Non-pigmented ciliary epithelial cell (primary cell): Measurements from ENCODE around the gene TAS2R16.

Source experiments
- DNase-seq: peaks from one replicate; pipeline ENCODE4 v3.0.0-alpha.2; 2010; ENCODE audit warnings: low read depth

The TAS2R16 gene

GRCh38 chr7:122995600-122995999, at the start of gene TAS2R16:
TSS of gene TAS2R16 (minus strand) at chr7:122995700. CDS start at chr7:122995634, 66 bp downstream.
- no peak for DNase-seq

GRCh38 chr7:123043642-123044041, 48.1 kb upstream of the TAS2R16 start:
- no peak for DNase-seq

GRCh38 chr7:123041101-123041500, 45.6 kb upstream of the TAS2R16 start:
- DNase-seq: peak; percentile 67

GRCh38 chr7:123039269-123039668, 43.8 kb upstream of the TAS2R16 start:
- DNase-seq: no peak

- DNase-seq: no peak
Measured at GRCh38 chr7:123034106-123034505, 38.6 kb upstream of the TAS2R16 start.

GRCh38 chr7:123030631-123031030, 35.1 kb upstream of the TAS2R16 start:
- DNase-seq: no peak

GRCh38 chr7:123028339-123028738, 32.8 kb upstream of the TAS2R16 start:
- no peak for DNase-seq

- no peak for DNase-seq
Measured at GRCh38 chr7:123026251-123026650, 30.8 kb upstream of the TAS2R16 start.

- peak; percentile 69 for DNase-seq
Measured at GRCh38 chr7:123024989-123025758, 29.7 kb upstream of the TAS2R16 start.

- no peak for DNase-seq
Measured at GRCh38 chr7:123023126-123023525, 27.6 kb upstream of the TAS2R16 start.

GRCh38 chr7:123022576-123022975, 27.1 kb upstream of the TAS2R16 start:
- DNase-seq: peak; percentile 23

- DNase-seq: no peak
Measured at GRCh38 chr7:123012435-123012834, 16.9 kb upstream of the TAS2R16 start.

GRCh38 chr7:123011766-123012369, 16.4 kb upstream of the TAS2R16 start:
- DNase-seq: no peak

- DNase-seq: peak; percentile 26
Measured at GRCh38 chr7:123004931-123005330, 9.4 kb upstream of the TAS2R16 start.

GRCh38 chr7:123003539-123004126, 8.1 kb upstream of the TAS2R16 start:
- DNase-seq: no peak

- no peak for DNase-seq
Measured at GRCh38 chr7:122989577-122989976, 5.9 kb downstream of the TAS2R16 start.

GRCh38 chr7:122989041-122989440, 6.5 kb downstream of the TAS2R16 start:
- no peak for DNase-seq

GRCh38 chr7:122988333-122988732, 7.2 kb downstream of the TAS2R16 start:
- no peak for DNase-seq

- no peak for DNase-seq
Measured at GRCh38 chr7:122987463-122987862, 8.0 kb downstream of the TAS2R16 start.

- DNase-seq: no peak
Measured at GRCh38 chr7:122984021-122984420, 11.5 kb downstream of the TAS2R16 start.

GRCh38 chr7:122983261-122983660, 12.2 kb downstream of the TAS2R16 start:
- DNase-seq: no peak

GRCh38 chr7:122975341-122975740, 20.2 kb downstream of the TAS2R16 start:
- DNase-seq: peak; percentile 4

- DNase-seq: no peak
Measured at GRCh38 chr7:122974229-122974628, 21.3 kb downstream of the TAS2R16 start.
